Measurements from ENCODE around the gene MED15. TPM values are rescaled to one million over a fixed set of nuclear protein-coding genes. Genes with fewer than 3 reads are reported as not detected.

Gene MED15
- total and polyA plus RNA-seq, 2 of the 4 experiments (the other 2 are of a cell fraction) = 19.0 to 68.8 TPM

GRCh38 chr22:20628081-20628939, 120.9 kb downstream of the MED15 start:
- no peak overlapping the region for H2BK20ac ChIP-seq (ENCODE audit: low read depth, low read length)
- 57% methylated on average over 4 of the region's 9 CpGs; no CpG with 5 or more reads in 1 of the 2 experiments for WGBS, 2 experiments (ENCODE audit: extremely low coverage in 2 of 2, insufficient read length in 1 of 2)
- H3K56ac ChIP-seq (ENCODE audit: extremely low read depth, insufficient read depth, low read length) = no peak overlapping the region
- H2BK120ac ChIP-seq (ENCODE audit: low read depth, low read length) = no peak overlapping the region
- H3K27ac ChIP-seq (ENCODE audit: insufficient read depth, low read length) = no peak overlapping the region
- H4K91ac ChIP-seq (ENCODE audit: insufficient read depth, low read depth, low read length) = no peak overlapping the region
- H3K9ac ChIP-seq (ENCODE audit: low read depth, low read length) = no peak overlapping the region
- H3K4me3 ChIP-seq (ENCODE audit: insufficient read depth, low read depth, low read length) = no peak overlapping the region
- H3K4ac ChIP-seq (ENCODE audit: low read depth, low read length) = no peak overlapping the region
- H3K4me2 ChIP-seq (ENCODE audit: low read depth, low read length) = no peak overlapping the region
- no peaks in the 10 kb centered on the region for H3K9me3 ChIP-seq (ENCODE audit: control insufficient read depth, insufficient read depth, low read length)
- no peak overlapping the region for H2BK15ac ChIP-seq (ENCODE audit: low read depth, low read length)
- dilution Hi-C loops (cut with HindIII; ENCODE audit: low sequenced_read_pairs, unreplicated experiment) (no loop called here), intact Hi-C loops (cut with micrococcal nuclease) (loop anchor here (5.0 kb wide), 1 partner anchor 34 kb away; no protein-coding TSS in a partner anchor), in situ Hi-C loops (cut with MboI; ENCODE audit: low sequenced_read_pairs) (no loop called here)
- H3K4me1 ChIP-seq (ENCODE audit: control insufficient read depth, insufficient read depth, low read length) = no peaks in the 10 kb centered on the region
- H2AK9ac ChIP-seq (replicated peaks; ENCODE audit: low read depth, low read length, poor library complexity) = no peak overlapping the region
- H2BK5ac ChIP-seq (ENCODE audit: low read depth, low read length, poor library complexity, severe bottlenecking) = no peak overlapping the region
- ChIA-PET POLR2A (ENCODE audit: unreplicated experiment) (no interaction called here), CTCF (no interaction called here)
- H4K20me1 ChIP-seq (ENCODE audit: insufficient read depth, low read length) = no peaks in the 10 kb centered on the region
- no peak overlapping the region for H2AFZ ChIP-seq (replicated peaks; ENCODE audit: low read length, poor library complexity)
- no peak overlapping the region for H3K23ac ChIP-seq (ENCODE audit: low read depth, low read length)
- H4K8ac ChIP-seq (ENCODE audit: low read depth in 2 of 2, low read length in 2 of 2) = no peak overlapping the region
- DNase-seq (no peak), ATAC-seq (ENCODE audit: low read depth) (no peak)
- no peak overlapping the region for H3K18ac ChIP-seq (ENCODE audit: low read depth, low read length)
- H2AK5ac ChIP-seq (ENCODE audit: low read depth, low read length) = no peak overlapping the region
- no TSS peak for BruUV-seq (replicated peaks)
- H3K27me3 ChIP-seq (ENCODE audit: control insufficient read depth, insufficient read depth, low read length) = peaks cover 59% of the 10 kb centered on the region
- no peak overlapping the region for H4K5ac ChIP-seq (ENCODE audit: low read depth, low read length)
- H3K79me1 ChIP-seq (ENCODE audit: low read depth in 1 of 2, low read length in 2 of 2) = no peaks in the 10 kb centered on the region
- no peaks in the 10 kb centered on the region for H3K9me1 ChIP-seq (ENCODE audit: insufficient read depth, low read length)
- H3K14ac ChIP-seq (replicated peaks; ENCODE audit: low read depth, low read length) = no peak overlapping the region
- no peaks in the 10 kb centered on the region for H3K36me3 ChIP-seq (ENCODE audit: control insufficient read depth, insufficient read depth, low read length)
- no peak for TF ChIP-seq POLR2A (IDR thresholded peaks at IDR 0.05; ENCODE audit: low read depth, low read length)
- no peak for TF ChIP-seq ELK1 (IDR thresholded peaks at IDR 0.05; ENCODE audit: borderline replicate concordance, low read depth, low read length)
- no peak for TF ChIP-seq MAZ (IDR thresholded peaks at IDR 0.05; ENCODE audit: borderline replicate concordance, low read depth, low read length)
- TF ChIP-seq NFE2L2 (IDR thresholded peaks at IDR 0.05; ENCODE audit: low read depth, low read length) = no peak
- TF ChIP-seq FOS (IDR thresholded peaks at IDR 0.05; ENCODE audit: low read depth, low read length) = no peak
- TF ChIP-seq CEBPB (IDR thresholded peaks at IDR 0.05; ENCODE audit: low read depth, low read length) = no peak
- no peak for TF ChIP-seq RFX5 (IDR thresholded peaks at IDR 0.05; ENCODE audit: low read depth, low read length)
- no peak for TF ChIP-seq MXI1 (IDR thresholded peaks at IDR 0.05; ENCODE audit: borderline replicate concordance, low read depth, low read length)

Data from IMR-90 (cell line).